ENCODE measurements around the gene CARD19.

GRCh38 chr9:93077367-93077766 lies 18.6 kb upstream of the CARD19 start:
- no peak for TF ChIP-seq EZH2 (IDR thresholded peaks at IDR 0.05; ENCODE audit: borderline replicate concordance, insufficient read depth, low read depth, low read length, poor library complexity, severe bottlenecking)
- TF ChIP-seq, protein P1, sequence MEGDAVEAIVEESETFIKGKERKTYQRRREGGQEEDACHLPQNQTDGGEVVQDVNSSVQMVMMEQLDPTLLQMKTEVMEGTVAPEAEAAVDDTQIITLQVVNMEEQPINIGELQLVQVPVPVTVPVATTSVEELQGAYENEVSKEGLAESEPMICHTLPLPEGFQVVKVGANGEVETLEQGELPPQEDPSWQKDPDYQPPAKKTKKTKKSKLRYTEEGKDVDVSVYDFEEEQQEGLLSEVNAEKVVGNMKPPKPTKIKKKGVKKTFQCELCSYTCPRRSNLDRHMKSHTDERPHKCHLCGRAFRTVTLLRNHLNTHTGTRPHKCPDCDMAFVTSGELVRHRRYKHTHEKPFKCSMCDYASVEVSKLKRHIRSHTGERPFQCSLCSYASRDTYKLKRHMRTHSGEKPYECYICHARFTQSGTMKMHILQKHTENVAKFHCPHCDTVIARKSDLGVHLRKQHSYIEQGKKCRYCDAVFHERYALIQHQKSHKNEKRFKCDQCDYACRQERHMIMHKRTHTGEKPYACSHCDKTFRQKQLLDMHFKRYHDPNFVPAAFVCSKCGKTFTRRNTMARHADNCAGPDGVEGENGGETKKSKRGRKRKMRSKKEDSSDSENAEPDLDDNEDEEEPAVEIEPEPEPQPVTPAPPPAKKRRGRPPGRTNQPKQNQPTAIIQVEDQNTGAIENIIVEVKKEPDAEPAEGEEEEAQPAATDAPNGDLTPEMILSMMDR (IDR thresholded peaks at IDR 0.05), result no peak
